ENCODE results near the gene CMTM4. TPM values are rescaled to one million over a fixed set of nuclear protein-coding genes. Genes with fewer than 3 reads are reported as not detected.

Gene CMTM4
- total and polyA plus RNA-seq, 2 donors (not counting 1 experiment from before 2014, with no cell fraction given), result 0.06 to 0.59 TPM

- WGBS (ENCODE audit: insufficient coverage), result 3% methylated on average over 44 of the region's 61 CpGs
- intact Hi-C loops (cut with micrococcal nuclease), result loop anchor here (2.0 to 5.0 kb wide), 6 partner anchors 17 to 267 kb away; partner anchors contain the start of genes CMTM4 and DYNC1LI2
- POLR2A ChIA-PET, result no interaction called here
- Histone ChIP-seq H3K9ac (ENCODE audit: low read length) (peak overlapping the region; percentile 70), H4K20me1 (ENCODE audit: control insufficient read depth, insufficient read depth, low read length, poor library complexity, severe bottlenecking) (peaks cover 36% of the 10 kb centered on the region), H3K9me3 (ENCODE audit: control extremely low read depth in 1 of 3, control insufficient read depth in 2 of 3, insufficient read depth in 1 of 3, low read length in 2 of 3) (peaks cover 2 to 20% (median 15%) of the 10 kb centered on the region in 3 donors), H3K4me3 (ENCODE audit: control extremely low read depth in 1 of 5, extremely low read depth in 1 of 5, insufficient read depth in 1 of 5, low read depth in 2 of 5, low read length in 4 of 5) (peak overlapping the region in 4 of 5 experiments; percentile 57 to 75 (median 62)), H2AFZ (ENCODE audit: insufficient read depth, low read depth, low read length, poor library complexity, severe bottlenecking) (peak overlapping the region; percentile 81), H3K79me2 (ENCODE audit: control insufficient read depth, insufficient read depth, low read length) (no peaks in the 10 kb centered on the region), H3K27me3 (replicated peaks in 1 of 4; ENCODE audit: control extremely low read depth in 1 of 4, control insufficient read depth in 3 of 4, insufficient read depth in 4 of 4, low read length in 3 of 4) (peaks cover 0 to 49% (median 21%) of the 10 kb centered on the region in 4 experiments), H3K36me3 (replicated peaks in 1 of 2; ENCODE audit: control extremely low read depth in 1 of 2, control insufficient read depth in 1 of 2, extremely low read depth in 1 of 2, insufficient read depth in 2 of 2, low read length in 1 of 2) (peaks cover 0 to 4% of the 10 kb centered on the region in 2 experiments), H3K4me1 (ENCODE audit: control insufficient read depth in 2 of 2, insufficient read depth in 2 of 2, low read length in 2 of 2) (peaks cover 39 to 47% of the 10 kb centered on the region in 2 donors), H3K4me2 (replicated peaks; ENCODE audit: low read depth, low read length, poor library complexity, severe bottlenecking) (peak overlapping the region; percentile 96), H3K27ac (ENCODE audit: low read length in 2 of 2) (peak overlapping the region in 1 of 2 donors; percentile 21)
- ATAC-seq (ENCODE audit: low read depth) (peak; percentile 14), DNase-seq (peak; percentile 46)
- H3K4me1 Mint-ChIP-seq, result peaks cover 38% of the 10 kb centered on the region
- peak overlapping the region; percentile 82 for H3K4me3 Mint-ChIP-seq
- peaks cover 32% of the 10 kb centered on the region for H3K27me3 Mint-ChIP-seq
- no peak overlapping the region for H3K27ac Mint-ChIP-seq
- TF ChIP-seq EZH2 (IDR thresholded peaks at IDR 0.05; ENCODE audit: borderline replicate concordance, insufficient read depth, low read depth, low read length, poor library complexity, severe bottlenecking) (no peak), CTCF (IDR thresholded peaks at IDR 0.05) (no peak)
- CTCF ChIA-PET, result interaction anchor here (1.4 to 3.3 kb wide), 2 partner anchors 129 to 200 kb away, joined by 5 to 20 read pairs; no protein-coding TSS in a partner anchor
- peaks cover 6% of the 10 kb centered on the region for H3K9me3 Mint-ChIP-seq (ENCODE audit: insufficient read depth)
Measured at GRCh38 chr16:66605177-66605978, 91.2 kb downstream of the CMTM4 start.

Data from B cell (primary cell).